Measurements from ENCODE around the gene BAD.

GRCh38 chr11:64235437-64236161 is 48.9 kb downstream of the BAD start:
- TF ChIP-seq CTCF (IDR thresholded peaks at IDR 0.05; ENCODE audit: poor library complexity): no peak
- TF ChIP-seq EZH2phosphoT487 (IDR thresholded peaks at IDR 0.05; ENCODE audit: low read depth, severe bottlenecking, unreplicated experiment): no peak
- TF ChIP-seq EZH2 (IDR thresholded peaks at IDR 0.05; ENCODE audit: borderline replicate concordance): no peak

Data from hepatocyte (in vitro differentiated cells).